SK-N-SH (cell line): ENCODE data around the gene GALNT14. TPM values are rescaled to one million over a fixed set of nuclear protein-coding genes. Genes with fewer than 3 reads are reported as not detected.
A peak's percentile ranks its signal among the peaks of the same experiment; 100 is the strongest.

Experiments
- CTCF ChIA-PET: fragments of 300-600, 350-600 bp; formaldehyde crosslinking; extraction: SDS; loops from one replicate; lab custom pipeline; 2021; lab: Yijun Ruan, JAX
- POLR2A ChIA-PET: fragments of 350-600 bp; sonication (Branson Sonifier 250); formaldehyde crosslinking; extraction: SDS; loops from one replicate; lab custom pipeline; 2020; ENCODE audit warnings: antibody characterized with exemption, inconsistent platforms; lab: Yijun Ruan, JAX
- DNase-seq: peaks from one replicate; pipeline ENCODE4 v3.0.0; 2012
- H2AFZ ChIP-seq: fragments of 200-600 bp; sonication (generic); 2 replicates; pipeline ENCODE4 v1.8.1; 2016; ENCODE audit warnings: antibody characterized with exemption, mild to moderate bottlenecking, low read depth
- H3F3A ChIP-seq: fragments of 200-600 bp; sonication (generic); replicated peaks from 2 replicates; pipeline ENCODE3; 2016; ENCODE audit warnings: antibody characterized with exemption, mild to moderate bottlenecking; ENCODE audit not compliant: insufficient read depth
- H3K27ac ChIP-seq, 2 experiments: fragments of 200-500 bp in 1 of 2; fragments of 200-600 bp in 1 of 2; sonication (Bioruptor generic) in 1 of 2; sonication (generic), shearing (Covaris generic) in 1 of 2; 2 replicates each; pipeline versions ENCODE4 v1.5.1 to v1.6.1; 2014 to 2016; ENCODE audit warnings: low read depth in 2 of 2, inconsistent platforms in 1 of 2, low read length in 1 of 2, mild to moderate bottlenecking in 1 of 2, mixed read lengths in 1 of 2
- H3K27me3 ChIP-seq: fragments of 200-600 bp; sonication (generic), shearing (Covaris generic); 2 replicates; pipeline ENCODE4 v1.6.1; 2016; ENCODE audit warnings: mixed run types; ENCODE audit not compliant: insufficient read depth
- H3K36me3 ChIP-seq, 2 experiments: fragments of 200-500 bp in 1 of 2; fragments of 200-600 bp in 1 of 2; sonication (Bioruptor generic) in 1 of 2; sonication (generic) in 1 of 2; replicated peaks in 1 of 2; 2 replicates each; pipeline versions ENCODE3 to v1.5.1; 2014 to 2016; ENCODE audit warnings: low read length in 1 of 2, mild to moderate bottlenecking in 1 of 2; ENCODE audit not compliant: insufficient read depth in 2 of 2, control insufficient read depth in 1 of 2
- H3K4me1 ChIP-seq, 2 experiments: fragments of 200-500 bp in 1 of 2; fragments of 200-600 bp in 1 of 2; sonication (Bioruptor generic) in 1 of 2; sonication (generic), shearing (Covaris generic) in 1 of 2; 2 replicates each; pipeline versions ENCODE4 v1.5.1 to v1.6.1; 2014 to 2016; ENCODE audit warnings: low read depth in 1 of 2, low read length in 1 of 2, mixed run types in 1 of 2; ENCODE audit not compliant: insufficient read depth in 2 of 2, control insufficient read depth in 1 of 2
- H3K4me2 ChIP-seq: fragments of 200-600 bp; sonication (generic), shearing (Covaris generic); 2 replicates; pipeline ENCODE4 v1.6.1; 2017; ENCODE audit warnings: mixed run types
- H3K4me3 ChIP-seq, 2 experiments: fragments of 200-500 bp in 1 of 2; fragments of 200-600 bp in 1 of 2; sonication (Bioruptor generic) in 1 of 2; sonication (generic), shearing (Covaris generic) in 1 of 2; 2 replicates each; pipeline versions ENCODE4 v1.5.1 to v1.8.1; 2014 to 2016; ENCODE audit warnings: low read depth in 2 of 2, inconsistent platforms in 1 of 2, low read length in 1 of 2, mild to moderate bottlenecking in 1 of 2, mixed read lengths in 1 of 2, moderate library complexity in 1 of 2
- H3K79me2 ChIP-seq: fragments of 200-600 bp; sonication (generic); 2 replicates; pipeline ENCODE4 v1.8.1; 2017; ENCODE audit warnings: mild to moderate bottlenecking; ENCODE audit not compliant: insufficient read depth
- H3K9ac ChIP-seq: fragments of 200-600 bp; sonication (generic); 2 replicates; pipeline ENCODE4 v1.6.1; 2017; ENCODE audit warnings: mixed run types
- H3K9me2 ChIP-seq: fragments of 200-600 bp; sonication (generic); 2 replicates; pipeline ENCODE4 v1.6.1; 2017; ENCODE audit warnings: mixed run types
- H3K9me3 ChIP-seq: fragments of 200-600 bp; sonication (generic); 2 replicates; pipeline ENCODE4 v1.6.1; 2017; ENCODE audit warnings: mixed run types, mild to moderate bottlenecking, moderate library complexity
- H4K20me1 ChIP-seq: fragments of 200-600 bp; sonication (generic); 2 replicates; pipeline ENCODE4 v1.6.1; 2017; ENCODE audit warnings: mild to moderate bottlenecking, mixed run types; ENCODE audit not compliant: insufficient read depth
- CTCF ChIP-seq: fragments of 200-600 bp; sonication (generic); IDR thresholded peaks from 2 replicates; pipeline ENCODE4 v1.6.1; 2017; ENCODE audit warnings: antibody characterized with exemption, mild to moderate bottlenecking, moderate library complexity
- FOXJ3 ChIP-seq: sonication (generic); formaldehyde crosslinking; IDR thresholded peaks from 2 replicates; pipeline ENCODE4 v1.5.1; 2020; ENCODE audit warnings: mild to moderate bottlenecking, missing genetic modification reagents
- GABPA ChIP-seq: IDR thresholded peaks from 2 replicates; pipeline ENCODE4 v1.4.0; 2012; ENCODE audit warnings: low read depth, mild to moderate bottlenecking
- IRF3 ChIP-seq: fragments of 150-350 bp; IDR thresholded peaks from 2 replicates; pipeline ENCODE4 v1.6.1; 2016; ENCODE audit warnings: mild to moderate bottlenecking, low read depth, low read length
- JUND ChIP-seq: IDR thresholded peaks from 2 replicates; pipeline ENCODE4 v1.4.0; 2012
- MXI1 ChIP-seq: IDR thresholded peaks from 2 replicates; pipeline ENCODE4 v1.6.1; 2012; ENCODE audit warnings: mild to moderate bottlenecking, low read depth, low read length, improper control_type of control experiment
- NFIC ChIP-seq: IDR thresholded peaks from 2 replicates; pipeline ENCODE4 v1.4.0; 2012; ENCODE audit warnings: borderline replicate concordance
- NRF1 ChIP-seq: IDR thresholded peaks from 2 replicates; pipeline ENCODE4 v1.6.1; 2012; ENCODE audit warnings: low read depth, mild to moderate bottlenecking, low read length
- PBX3 ChIP-seq: IDR thresholded peaks from 2 replicates; pipeline ENCODE4; 2012
- POLR2AphosphoS5 ChIP-seq: IDR thresholded peaks from 2 replicates; pipeline ENCODE4 v1.6.1; 2012; ENCODE audit warnings: low read depth, low read length
- REST ChIP-seq: IDR thresholded peaks from 2 replicates; pipeline ENCODE4 v1.6.1; 2012; ENCODE audit warnings: mild to moderate bottlenecking, low read depth, low read length, moderate library complexity
- SIN3A ChIP-seq: IDR thresholded peaks from 2 replicates; pipeline ENCODE4 v1.6.1; 2012; ENCODE audit warnings: low read depth, mild to moderate bottlenecking, low read length, moderate library complexity, borderline replicate concordance
- SMC3 ChIP-seq: IDR thresholded peaks from 2 replicates; pipeline ENCODE4 v1.6.1; 2012; ENCODE audit warnings: low read depth, low read length, improper control_type of control experiment
- TAF1 ChIP-seq: IDR thresholded peaks from 2 replicates; pipeline ENCODE4 v1.6.1; 2012; ENCODE audit warnings: low read depth, mild to moderate bottlenecking, low read length, moderate library complexity, borderline replicate concordance
- USF2 ChIP-seq: fragments of 150-350 bp; IDR thresholded peaks from 2 replicates; pipeline ENCODE4 v1.6.1; 2017; ENCODE audit warnings: antibody characterized with exemption, low read length, low read depth, borderline replicate concordance
- WGBS: methylation state at CpG from one replicate; pipeline ENCODE4 v1.1.6; 2017; ENCODE audit warnings: low lambda C conversion rate; 5-methylcytosine and 5-hydroxymethylcytosine counted together
- polyA plus RNA-seq, 3 experiments: library from polyadenylated mRNA; depleted of rRNA; stranded (reverse); fragments of >200 nt; gene quantifications; 2 replicates each; pipeline ENCODE4 v1.2.3, GENCODE V29; 2012

Gene GALNT14
- polyA plus RNA-seq, 1 of the 3 experiments (the other 2 are of a cell fraction), result 1.6 TPM

- no peak for DNase-seq
- Histone ChIP-seq H3K4me3 (no peak overlapping the region), H3K9me3 (no peaks in the 10 kb centered on the region), H3F3A (no peaks in the 10 kb centered on the region), H3K27me3 (no peaks in the 10 kb centered on the region), H4K20me1 (no peaks in the 10 kb centered on the region; the same call in 1 of the 2 replicates), H3K9me2 (no peaks in the 10 kb centered on the region), H3K79me2 (no peaks in the 10 kb centered on the region), H3K27ac (peak overlapping the region in 1 of 2 experiments; percentile 9; a peak in 1 of 4 replicates), H3K36me3 (no peaks in the 10 kb centered on the region), H3K9ac (no peak overlapping the region), H3K4me1 (peaks cover 0 to 32% of the 10 kb centered on the region in 2 experiments; a peak in 2 of 4 replicates), H3K4me2 (no peak overlapping the region), H2AFZ (no peak overlapping the region)
- WGBS, result 36% methylated on average over 3 of the region's 3 CpGs
- ChIA-PET CTCF (interaction anchor here (1.3 to 1.4 kb wide), 3 partner anchors 10 to 30 kb away, joined by 4 to 5 read pairs (median 5); partner anchors contain the start of gene GALNT14), POLR2A (no interaction called here)
- TF ChIP-seq NFIC (no peak), REST (no peak), CTCF (no peak), USF2 (no peak), MXI1 (no peak), TAF1 (no peak), IRF3 (no peak), JUND (no peak), PBX3 (no peak), NRF1 (no peak), SMC3 (no peak), SIN3A (no peak), GABPA (no peak), FOXJ3 (no peak), POLR2AphosphoS5 (no peak)
- TF ChIP-seq, all 33 proteins: peak for 0
Measured at GRCh38 chr2:31108561-31109286, 29.5 kb downstream of the GALNT14 start.
